Fibroblast of skin of abdomen (primary cell): Measurements from ENCODE around the gene LRRC7.
A peak's percentile ranks its signal among the peaks of the same experiment; 100 is the strongest.

Experiments used
- DNase-seq: peaks from one replicate; pipeline ENCODE4 v3.0.0-alpha.2; 2013

Gene LRRC7

GRCh38 chr1:70103770-70104169, 536.0 kb downstream of the LRRC7 start:
- DNase-seq: no peak

- DNase-seq: no peak
These were observed 541.5 kb downstream of the LRRC7 start for GRCh38 chr1:70109241-70109640.

GRCh38 chr1:70112838-70113237, 545.1 kb downstream of the LRRC7 start:
- no peak for DNase-seq

GRCh38 chr1:70115315-70115714, 547.6 kb downstream of the LRRC7 start:
- no peak for DNase-seq

GRCh38 chr1:70117046-70117445, 549.3 kb downstream of the LRRC7 start:
- DNase-seq: no peak

GRCh38 chr1:70134148-70134547, 566.4 kb downstream of the LRRC7 start:
- no peak for DNase-seq

GRCh38 chr1:70140343-70140742, 572.6 kb downstream of the LRRC7 start:
- DNase-seq: peak; percentile 65

GRCh38 chr1:70140894-70141293, 573.2 kb downstream of the LRRC7 start:
- DNase-seq: peak; percentile 6

- peak; percentile 33 for DNase-seq
These were observed 574.4 kb downstream of the LRRC7 start for GRCh38 chr1:70142075-70142474.

- peak; percentile 68 for DNase-seq
These were observed 575.4 kb downstream of the LRRC7 start for GRCh38 chr1:70143048-70143659.

- DNase-seq: peak; percentile 26
These were observed 578.8 kb downstream of the LRRC7 start for GRCh38 chr1:70146488-70146887.

- no peak for DNase-seq
These were observed 582.7 kb downstream of the LRRC7 start for GRCh38 chr1:70150444-70150843.

- no peak for DNase-seq
These were observed 586.0 kb downstream of the LRRC7 start for GRCh38 chr1:70153739-70154138.

- peak; percentile 23 for DNase-seq
These were observed 588.9 kb downstream of the LRRC7 start for GRCh38 chr1:70156529-70157120.

GRCh38 chr1:70164350-70164749, 596.6 kb downstream of the LRRC7 start:
- DNase-seq: no peak

GRCh38 chr1:70168283-70168682, 600.6 kb downstream of the LRRC7 start:
- no peak for DNase-seq

GRCh38 chr1:70169018-70169839, 601.5 kb downstream of the LRRC7 start:
- no peak for DNase-seq

- DNase-seq: no peak
These were observed 603.8 kb downstream of the LRRC7 start for GRCh38 chr1:70171512-70171911.
